8988T (cell line): ENCODE results near the gene HOXB4.

Experiments used
- DNase-seq: peaks from one replicate; pipeline ENCODE4 v3.0.0; 2011

Gene HOXB4

GRCh38 chr17:48555258-48556228 is 22.6 kb downstream of the HOXB4 start:
- peak; percentile 91 for DNase-seq

GRCh38 chr17:48554412-48555257 is 23.5 kb downstream of the HOXB4 start:
- DNase-seq = no peak

DNA sequence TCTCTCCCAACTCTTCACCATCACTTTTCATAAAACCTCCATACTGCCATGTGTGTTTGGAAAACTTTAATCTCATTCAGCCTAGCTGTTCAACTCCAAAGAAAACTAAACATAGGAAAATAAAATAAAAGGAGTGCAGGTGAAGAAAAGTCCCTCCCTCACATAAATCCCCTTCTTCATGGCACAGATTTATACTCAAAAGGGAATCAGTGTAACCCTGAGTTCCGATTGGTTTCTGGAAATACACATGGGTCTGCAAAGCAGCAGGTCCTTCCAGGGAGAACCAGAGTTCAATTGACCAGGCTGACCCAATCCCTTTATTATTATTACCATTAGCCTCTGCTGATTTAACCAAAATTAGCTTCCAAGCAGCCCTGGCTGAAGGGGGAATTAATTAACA is 24.3 kb downstream of the HOXB4 start:
- no peak for DNase-seq

GRCh38 chr17:48553190-48553547 is 25.0 kb downstream of the HOXB4 start:
- no peak for DNase-seq

DNA sequence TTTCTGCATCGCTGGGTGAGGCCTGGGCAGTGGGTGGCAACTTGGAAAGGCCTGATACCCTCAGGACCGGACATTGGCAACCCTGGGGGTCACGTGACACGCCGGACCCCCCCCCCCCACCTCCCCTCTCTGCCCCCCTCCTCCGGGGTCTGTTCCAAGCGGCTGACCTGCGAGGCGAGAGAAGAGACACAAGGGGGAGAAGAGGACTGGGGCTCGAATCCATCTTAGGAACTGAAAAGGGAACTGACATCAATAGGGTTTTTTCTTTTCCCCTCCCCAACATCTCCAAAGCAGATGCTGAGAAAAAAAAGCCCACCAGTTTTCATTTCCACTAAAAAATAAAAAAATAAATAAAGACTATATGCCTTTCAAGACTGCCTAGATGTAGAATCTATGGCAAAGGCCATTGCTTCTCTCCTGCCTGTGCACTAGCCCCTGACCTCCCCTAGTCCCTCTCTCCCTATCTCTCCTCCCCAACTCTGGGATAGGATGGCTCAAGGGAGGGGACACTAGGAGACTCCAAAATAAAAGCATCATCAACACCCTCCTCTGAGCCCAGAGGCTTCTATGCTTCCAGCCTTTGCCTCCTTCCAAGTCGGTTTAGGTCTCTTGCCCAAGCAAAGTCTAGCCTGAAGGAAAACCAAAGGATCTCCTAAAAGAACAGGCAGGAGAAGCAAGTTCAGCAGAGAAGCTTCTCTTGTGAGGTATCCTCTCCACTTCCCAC is 25.5 kb downstream of the HOXB4 start:
- no peak for DNase-seq

- DNase-seq = no peak
Observed at GRCh38 chr17:48551596-48552465, 26.3 kb downstream of the HOXB4 start.

GRCh38 chr17:48551214-48551555 is 27.0 kb downstream of the HOXB4 start:
- no peak for DNase-seq

GRCh38 chr17:48550502-48551213 is 27.5 kb downstream of the HOXB4 start:
- no peak for DNase-seq

- DNase-seq = no peak
Observed at GRCh38 chr17:48549914-48550501, 28.1 kb downstream of the HOXB4 start.

DNA sequence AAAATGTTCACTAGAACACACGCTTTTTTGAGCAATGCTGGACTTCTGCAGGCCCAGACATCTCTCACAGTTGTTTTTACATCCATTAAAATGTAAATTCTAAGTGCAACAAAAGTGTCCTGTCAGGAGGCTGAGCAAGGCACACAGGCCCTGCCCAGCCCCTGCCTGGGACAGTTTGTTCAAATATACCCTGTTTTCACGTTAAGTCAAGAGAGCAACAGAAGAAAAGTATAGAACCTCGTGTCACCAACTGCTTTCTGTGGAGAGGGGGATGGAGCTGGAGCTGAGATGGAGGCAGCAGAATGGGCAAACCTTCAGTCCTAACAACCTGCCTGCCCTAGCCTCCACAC is 28.9 kb downstream of the HOXB4 start:
- no peak for DNase-seq

DNA sequence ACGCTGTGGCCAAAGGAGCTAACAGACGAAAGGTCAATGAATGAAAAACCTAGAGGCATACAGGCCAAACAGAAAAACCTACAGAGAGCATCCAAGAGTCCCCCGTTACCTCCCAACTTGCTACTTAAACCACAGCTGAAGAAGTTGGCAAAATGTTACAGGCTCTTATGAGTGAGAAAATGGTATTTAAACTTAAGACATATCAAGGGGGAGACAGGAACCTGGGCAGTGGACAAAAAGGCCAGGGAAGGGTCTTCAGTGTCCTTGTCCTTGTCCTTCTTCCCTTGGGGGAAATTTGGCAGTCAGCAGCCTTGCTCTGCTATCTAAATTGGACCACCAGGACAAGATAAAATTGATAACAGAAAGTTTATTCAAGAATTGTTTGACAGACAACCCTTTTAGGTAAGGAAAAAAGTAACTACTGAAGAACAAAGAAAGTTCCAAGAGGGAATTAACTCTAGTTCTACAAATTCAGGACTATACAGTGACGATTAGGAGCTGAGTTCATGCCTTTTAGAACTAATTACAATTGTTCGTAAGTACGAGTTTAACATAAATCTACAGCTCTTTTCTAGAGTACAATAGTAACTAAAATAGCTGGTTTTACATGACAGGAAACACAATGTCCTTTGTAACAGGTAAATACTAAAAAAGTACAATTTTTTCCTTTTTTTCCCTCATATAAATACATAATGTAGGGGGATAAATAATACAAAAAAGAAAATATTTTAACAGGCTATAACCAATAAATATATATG is 29.4 kb downstream of the HOXB4 start:
- no peak for DNase-seq

GRCh38 chr17:48547808-48548522 is 30.2 kb downstream of the HOXB4 start:
- no peak for DNase-seq

GRCh38 chr17:48546924-48547807 is 31.0 kb downstream of the HOXB4 start:
- no peak for DNase-seq

GRCh38 chr17:48546137-48546923 is 31.8 kb downstream of the HOXB4 start:
- no peak for DNase-seq

DNA sequence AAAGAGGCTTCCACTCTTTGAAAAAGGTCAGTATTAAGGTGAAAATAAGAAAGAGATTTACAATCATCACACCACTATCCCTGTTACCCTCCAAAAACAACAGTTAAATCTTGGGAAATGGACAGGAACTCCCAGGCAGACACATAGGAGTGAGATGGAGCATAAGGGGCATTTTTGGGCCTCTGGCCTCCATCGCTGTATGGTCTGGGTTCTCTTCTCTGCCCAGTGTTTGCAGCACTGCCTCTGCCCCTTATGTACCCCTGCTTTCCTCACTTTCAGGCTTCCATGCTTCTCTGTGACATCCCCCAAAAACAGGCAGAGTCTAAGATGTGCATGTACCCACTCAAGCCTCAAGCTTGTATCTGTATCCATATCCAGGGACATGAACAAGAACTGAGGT is 32.6 kb downstream of the HOXB4 start:
- DNase-seq = no peak

DNA sequence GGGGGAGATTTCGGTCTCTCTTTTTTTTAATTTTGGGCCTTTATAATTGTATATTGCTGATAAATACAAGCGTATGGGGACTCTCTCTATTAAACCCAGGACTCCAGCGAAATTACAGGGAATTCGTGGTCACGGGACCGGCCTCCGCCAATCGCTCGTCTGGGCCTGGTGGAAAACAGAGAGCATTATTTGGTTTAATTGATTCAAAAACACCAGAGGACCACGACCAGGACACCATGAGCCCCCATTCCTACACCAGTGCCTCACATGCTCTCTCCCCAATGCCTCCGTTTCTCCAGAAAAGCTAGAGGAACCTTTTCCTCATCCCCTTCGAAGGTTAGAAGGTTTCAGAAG is 33.2 kb downstream of the HOXB4 start, which contains the start of gene HOXB2:
TSS of gene HOXB2 (minus strand) at position 88 of the 354 bp plus-strand sequence. CDS start 198 bp downstream, outside the sequence.
- peak; percentile 53 for DNase-seq

- DNase-seq = peak; percentile 60
Observed at GRCh38 chr17:48544349-48545021, 33.7 kb downstream of the HOXB4 start.
